HCT116 (cell line): ENCODE data around the gene NEURL1B. TPM values are rescaled to one million over a fixed set of nuclear protein-coding genes. Genes with fewer than 3 reads are reported as not detected.

Experiments used
- ATAC-seq: fragments of 200-7000 bp; cut with Tn5 transposase; 2 replicates; pipeline ENCODE4 v1.9.1; 2020; ENCODE audit warnings: mild to moderate bottlenecking, moderate library complexity
- BruUV-seq: library from RNA; stranded (reverse); fragments of 400-500 nt; replicated peaks from 2 replicates; lab custom pipeline; 2021; lab: Mats Ljungman, UMichigan
- CTCF ChIA-PET: fragments of 300-600 bp; sonication (Branson Sonifier 250); formaldehyde crosslinking; loops from one replicate; lab custom pipeline; 2021; ENCODE audit warnings: antibody characterized with exemption; lab: Charles Lee
- POLR2A ChIA-PET: fragments of 300-600, 350-600 bp; sonication (Branson Sonifier 250); formaldehyde crosslinking; loops from one replicate; lab custom pipeline; 2021; ENCODE audit warnings: antibody characterized with exemption; lab: Charles Lee
- RAD21 ChIA-PET, 2 experiments: fragments of 300-600 bp; sonication (Branson Sonifier 250); formaldehyde crosslinking; loops; one replicate each; lab custom pipeline; 2023; ENCODE audit warnings: low total read pairs in 2 of 2; ENCODE audit not compliant: uncharacterized antibody in 2 of 2, unreplicated experiment in 2 of 2, low non-redundant PET in 1 of 2; lab: Charles Lee
- DNase-seq: peaks from one replicate; pipeline ENCODE4 v3.0.0-alpha.2; 2010; ENCODE audit warnings: low read depth, low spot score
- H2AFZ ChIP-seq: fragments of 200-600 bp; shearing (Covaris generic), sonication (generic); 2 replicates; pipeline ENCODE4 v1.6.1; 2017; ENCODE audit warnings: low read depth, mixed run types, mixed read lengths, antibody characterized with exemption, low read length; ENCODE audit not compliant: poor library complexity, severe bottlenecking
- H3K27ac ChIP-seq: 2 replicates; pipeline ENCODE4 v1.5.1; 2012; ENCODE audit warnings: low read depth, low read length
- H3K27me3 ChIP-seq: fragments of 200-600 bp; sonication (generic); 2 replicates; pipeline ENCODE4 v1.6.1; 2016; ENCODE audit warnings: mixed run types, low read length, mixed read lengths; ENCODE audit not compliant: insufficient read depth
- H3K36me3 ChIP-seq, 2 experiments: fragments of 200-500 bp in 1 of 2; fragments of 200-600 bp in 1 of 2; sonication (Bioruptor generic) in 1 of 2; sonication (generic) in 1 of 2; 2 replicates each; pipeline versions ENCODE4 v1.5.1 to v1.6.1; 2014 to 2016; ENCODE audit warnings: low read length in 2 of 2, inconsistent platforms in 1 of 2, mixed read lengths in 1 of 2, mixed run types in 1 of 2; ENCODE audit not compliant: insufficient read depth in 2 of 2, control insufficient read depth in 1 of 2
- H3K4me1 ChIP-seq, 2 experiments: fragments of 200-600 bp in 1 of 2; sonication (generic) in 1 of 2; 2 replicates each; pipeline versions ENCODE4 v1.5.1 to v1.6.1; 2012 to 2017; ENCODE audit warnings: low read length in 2 of 2, inconsistent platforms in 1 of 2, mild to moderate bottlenecking in 1 of 2, mixed read lengths in 1 of 2, mixed run types in 1 of 2, moderate library complexity in 1 of 2; ENCODE audit not compliant: insufficient read depth in 2 of 2, control insufficient read depth in 1 of 2
- H3K4me2 ChIP-seq: fragments of 200-600 bp; sonication (generic); 2 replicates; pipeline ENCODE4 v1.6.1; 2017; ENCODE audit warnings: mixed run types, low read length, mixed read lengths
- H3K4me3 ChIP-seq, 2 experiments: fragments of 200-600 bp in 1 of 2; sonication (generic) in 1 of 2; replicated peaks in 1 of 2; 2 replicates each; pipeline ENCODE4 v1.5.1; 2011 to 2016; ENCODE audit warnings: low read length in 2 of 2, control low read depth in 1 of 2, low read depth in 1 of 2, mild to moderate bottlenecking in 1 of 2, mixed read lengths in 1 of 2, mixed run types in 1 of 2
- H3K79me2 ChIP-seq: fragments of 200-600 bp; sonication (generic); 2 replicates; pipeline ENCODE4 v1.6.1; 2017; ENCODE audit warnings: mild to moderate bottlenecking, mixed run types, low read length, moderate library complexity, mixed read lengths; ENCODE audit not compliant: insufficient read depth
- H3K9ac ChIP-seq: fragments of 200-600 bp; sonication (generic); 2 replicates; pipeline ENCODE4 v1.6.1; 2016; ENCODE audit warnings: low read length, mixed read lengths
- H3K9me2 ChIP-seq: fragments of 200-600 bp; sonication (generic), shearing (Covaris generic); 2 replicates; pipeline ENCODE4 v1.6.1; 2017; ENCODE audit warnings: mixed run types, mild to moderate bottlenecking, moderate library complexity; ENCODE audit not compliant: insufficient read depth
- H3K9me3 ChIP-seq, 2 experiments: fragments of 200-500 bp in 1 of 2; fragments of 200-600 bp in 1 of 2; sonication (Bioruptor generic) in 1 of 2; sonication (generic) in 1 of 2; 2 replicates each; pipeline ENCODE4 v1.6.1; 2014 to 2017; ENCODE audit warnings: low read length in 2 of 2, mixed read lengths in 2 of 2, inconsistent platforms in 1 of 2, low read depth in 1 of 2, mild to moderate bottlenecking in 1 of 2, mixed run types in 1 of 2, moderate library complexity in 1 of 2; ENCODE audit not compliant: control insufficient read depth in 1 of 2, insufficient read depth in 1 of 2
- H4K20me1 ChIP-seq: fragments of 200-600 bp; sonication (generic), shearing (Covaris generic); 2 replicates; pipeline ENCODE4 v1.6.1; 2017; ENCODE audit warnings: mixed run types, mild to moderate bottlenecking, moderate library complexity; ENCODE audit not compliant: insufficient read depth
- CBX3 ChIP-seq: IDR thresholded peaks from 2 replicates; pipeline ENCODE4 v1.6.1; 2012; ENCODE audit warnings: low read depth
- EGR1 ChIP-seq: IDR thresholded peaks from 2 replicates; pipeline ENCODE4 v1.6.1; 2012; ENCODE audit warnings: low read depth
- ELF1 ChIP-seq: IDR thresholded peaks from 2 replicates; pipeline ENCODE4 v1.6.1; 2012; ENCODE audit warnings: low read depth, borderline replicate concordance
- EZH2phosphoT487 ChIP-seq: fragments of 200-600 bp; IDR thresholded peaks from 2 replicates; pipeline ENCODE4 v1.6.1; 2018; ENCODE audit warnings: antibody characterized with exemption, borderline replicate concordance
- POLR2A ChIP-seq: IDR thresholded peaks from 2 replicates; pipeline ENCODE4 v1.7.0; 2011; ENCODE audit warnings: borderline replicate concordance; ENCODE audit not compliant: insufficient read depth, insufficient read length; ENCODE audit errors: extremely low read depth
- POLR2AphosphoS5 ChIP-seq: IDR thresholded peaks from 2 replicates; pipeline ENCODE4 v1.6.1; 2011; ENCODE audit warnings: mild to moderate bottlenecking, low read depth, low read length, moderate library complexity
- SP1 ChIP-seq: IDR thresholded peaks from 2 replicates; pipeline ENCODE4 v1.6.1; 2012; ENCODE audit warnings: low read depth
- YY1 ChIP-seq: IDR thresholded peaks from 2 replicates; pipeline ENCODE4 v1.6.1; 2011; ENCODE audit warnings: low read length, low read depth, moderate library complexity, mild to moderate bottlenecking; ENCODE audit not compliant: insufficient replicate concordance; ENCODE audit errors: extremely low read depth
- ZFX ChIP-seq: fragments of 450-650 bp; IDR thresholded peaks from 2 replicates; pipeline ENCODE4 v1.6.1; 2017
- intact Hi-C: fragments of 100-400 bp; cut with micrococcal nuclease; formaldehyde crosslinking; loops from 2 replicates; pipeline ENCODE4 v1.10.0; 2022
- total RNA-seq: library from RNA; stranded (reverse); gene quantifications from one replicate; pipeline ENCODE4 v1.2.1, GENCODE V29; 2021; ENCODE audit not compliant: unreplicated experiment
- TF ChIP-seq, protein P1 (sequence below): IDR thresholded peaks from 2 replicates; pipeline ENCODE4 v1.6.1; 2012; ENCODE audit warnings: low read depth
- TF ChIP-seq, protein P2 (sequence below): IDR thresholded peaks from 2 replicates; pipeline ENCODE4 v1.6.1; 2012

The NEURL1B gene
- total RNA-seq, 1 experiment from 2014 or later = 5.8 TPM

DNA sequence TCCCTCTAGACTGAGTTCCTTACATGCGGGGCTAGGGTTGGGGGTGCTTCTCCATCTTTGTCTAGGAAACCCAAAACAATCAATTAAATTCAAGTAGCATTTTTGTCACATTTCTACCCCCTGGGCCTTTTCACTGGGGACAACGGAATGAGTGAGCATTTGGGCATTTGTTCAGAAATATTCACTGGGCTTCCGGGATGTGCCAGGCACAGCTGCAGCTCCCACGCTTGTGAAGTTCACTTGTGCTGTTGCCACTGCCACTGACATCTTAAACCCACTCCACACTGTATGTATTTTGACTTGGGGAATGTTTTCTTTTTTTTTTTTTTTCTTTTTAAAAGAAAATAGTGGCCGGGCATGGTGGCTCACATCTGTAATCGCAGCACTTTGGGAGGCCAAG, 98.3 kb downstream of the NEURL1B start (continued):
- TF ChIP-seq, protein P1, sequence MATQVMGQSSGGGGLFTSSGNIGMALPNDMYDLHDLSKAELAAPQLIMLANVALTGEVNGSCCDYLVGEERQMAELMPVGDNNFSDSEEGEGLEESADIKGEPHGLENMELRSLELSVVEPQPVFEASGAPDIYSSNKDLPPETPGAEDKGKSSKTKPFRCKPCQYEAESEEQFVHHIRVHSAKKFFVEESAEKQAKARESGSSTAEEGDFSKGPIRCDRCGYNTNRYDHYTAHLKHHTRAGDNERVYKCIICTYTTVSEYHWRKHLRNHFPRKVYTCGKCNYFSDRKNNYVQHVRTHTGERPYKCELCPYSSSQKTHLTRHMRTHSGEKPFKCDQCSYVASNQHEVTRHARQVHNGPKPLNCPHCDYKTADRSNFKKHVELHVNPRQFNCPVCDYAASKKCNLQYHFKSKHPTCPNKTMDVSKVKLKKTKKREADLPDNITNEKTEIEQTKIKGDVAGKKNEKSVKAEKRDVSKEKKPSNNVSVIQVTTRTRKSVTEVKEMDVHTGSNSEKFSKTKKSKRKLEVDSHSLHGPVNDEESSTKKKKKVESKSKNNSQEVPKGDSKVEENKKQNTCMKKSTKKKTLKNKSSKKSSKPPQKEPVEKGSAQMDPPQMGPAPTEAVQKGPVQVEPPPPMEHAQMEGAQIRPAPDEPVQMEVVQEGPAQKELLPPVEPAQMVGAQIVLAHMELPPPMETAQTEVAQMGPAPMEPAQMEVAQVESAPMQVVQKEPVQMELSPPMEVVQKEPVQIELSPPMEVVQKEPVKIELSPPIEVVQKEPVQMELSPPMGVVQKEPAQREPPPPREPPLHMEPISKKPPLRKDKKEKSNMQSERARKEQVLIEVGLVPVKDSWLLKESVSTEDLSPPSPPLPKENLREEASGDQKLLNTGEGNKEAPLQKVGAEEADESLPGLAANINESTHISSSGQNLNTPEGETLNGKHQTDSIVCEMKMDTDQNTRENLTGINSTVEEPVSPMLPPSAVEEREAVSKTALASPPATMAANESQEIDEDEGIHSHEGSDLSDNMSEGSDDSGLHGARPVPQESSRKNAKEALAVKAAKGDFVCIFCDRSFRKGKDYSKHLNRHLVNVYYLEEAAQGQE = no peak
- no peak for TF ChIP-seq POLR2A

DNA sequence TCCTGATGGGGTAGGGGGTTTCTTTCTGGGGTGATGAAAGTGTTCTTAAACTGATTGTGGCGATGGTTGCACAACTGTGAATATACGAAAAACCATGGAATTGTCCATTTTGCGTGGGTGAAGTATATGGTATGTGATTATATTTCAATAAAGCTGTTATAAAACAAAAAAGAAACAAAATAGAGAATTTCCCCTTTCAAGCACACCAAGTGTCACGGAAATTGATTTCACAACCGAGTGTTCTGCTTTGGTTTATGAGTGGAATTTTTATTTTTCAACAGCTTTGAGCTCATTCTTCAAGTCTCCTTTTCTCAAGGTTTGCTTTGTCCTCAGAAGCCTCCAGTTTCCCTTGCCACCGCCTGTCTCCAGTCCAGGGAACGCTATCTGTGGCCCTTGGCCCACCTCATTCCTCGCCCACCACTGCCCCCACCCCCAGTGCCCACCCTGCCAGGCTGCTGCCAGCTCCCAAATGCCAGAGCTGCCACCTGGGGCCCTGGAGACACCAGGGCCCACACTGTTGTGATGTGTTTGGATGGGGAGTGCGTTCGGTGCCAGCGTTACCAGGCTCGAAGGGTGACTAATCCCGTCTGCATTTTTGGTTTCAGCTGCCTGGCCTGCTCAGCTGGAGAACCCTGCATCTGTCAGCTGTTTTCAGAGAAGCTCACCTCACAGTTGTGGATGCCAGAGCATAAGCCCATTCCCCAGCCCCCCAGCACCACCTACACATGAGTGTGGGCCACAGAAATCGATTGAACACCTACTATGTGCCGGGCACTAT, 99.6 kb downstream of the NEURL1B start:
- Histone ChIP-seq H4K20me1 (no peaks in the 10 kb centered on the region), H3K4me3 (no peak overlapping the region), H3K9me3 (no peaks in the 10 kb centered on the region), H3K27me3 (no peaks in the 10 kb centered on the region), H3K27ac (no peak overlapping the region), H3K9me2 (no peaks in the 10 kb centered on the region), H3K9ac (no peak overlapping the region), H3K4me1 (peaks cover 0 to 8% of the 10 kb centered on the region in 2 experiments; a peak in 1 of 4 replicates), H2AFZ (no peak overlapping the region), H3K4me2 (no peak overlapping the region), H3K79me2 (no peaks in the 10 kb centered on the region), H3K36me3 (no peaks in the 10 kb centered on the region)
- TF ChIP-seq EGR1 = no peak
- TF ChIP-seq, protein P1 = no peak
- TF ChIP-seq POLR2AphosphoS5 = no peak
- TF ChIP-seq SP1 = no peak
- no peak for TF ChIP-seq YY1
- no peak for TF ChIP-seq ZFX
- TF ChIP-seq ELF1 = no peak
- TF ChIP-seq, protein P2, sequence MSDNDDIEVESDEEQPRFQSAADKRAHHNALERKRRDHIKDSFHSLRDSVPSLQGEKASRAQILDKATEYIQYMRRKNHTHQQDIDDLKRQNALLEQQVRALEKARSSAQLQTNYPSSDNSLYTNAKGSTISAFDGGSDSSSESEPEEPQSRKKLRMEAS = no peak
- no peak for TF ChIP-seq CBX3
- TF ChIP-seq EZH2phosphoT487 = no peak
- ChIA-PET RAD21 (no interaction called here), CTCF (interaction anchor here (0.9 to 1.0 kb wide), 2 partner anchors 31 to 192 kb away, joined by 3 read pairs; no protein-coding TSS in a partner anchor), POLR2A (interaction anchor here (0.7 kb wide), 1 partner anchor 31 kb away, joined by 4 read pairs; the partner anchor contains the start of gene DUSP1)
- BruUV-seq = no TSS peak
- intact Hi-C loops = no loop called here
- DNase-seq = no peak
- no peak for ATAC-seq
